ENCODE results near the gene TOMM22. TPM values are rescaled to one million over a fixed set of nuclear protein-coding genes. Genes with fewer than 3 reads are reported as not detected.

The TOMM22 gene
- total RNA-seq, 1 experiment from 2014 or later: 146 TPM

- TF ChIP-seq, protein P1, sequence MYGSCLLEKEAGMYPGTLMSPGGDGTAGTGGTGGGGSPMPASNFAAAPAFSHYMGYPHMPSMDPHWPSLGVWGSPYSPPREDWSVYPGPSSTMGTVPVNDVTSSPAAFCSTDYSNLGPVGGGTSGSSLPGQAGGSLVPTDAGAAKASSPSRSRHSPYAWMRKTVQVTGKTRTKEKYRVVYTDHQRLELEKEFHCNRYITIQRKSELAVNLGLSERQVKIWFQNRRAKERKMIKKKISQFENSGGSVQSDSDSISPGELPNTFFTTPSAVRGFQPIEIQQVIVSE (CRISPR knock-in tag; IDR thresholded peaks at IDR 0.05; ENCODE audit: borderline replicate concordance): no peak
- TF ChIP-seq FOXP1 (CRISPR knock-in tag; IDR thresholded peaks at IDR 0.05; ENCODE audit: borderline replicate concordance) (peak; percentile 92; the same call in 1 of the 2 replicates), MXD4 (CRISPR knock-in tag; IDR thresholded peaks at IDR 0.05; ENCODE audit: borderline replicate concordance) (no peak), HMGA2 (CRISPR knock-in tag; IDR thresholded peaks at IDR 0.05) (no peak), RELA (CRISPR knock-in tag; IDR thresholded peaks at IDR 0.05; ENCODE audit: borderline replicate concordance) (peak; percentile 51; the same call in 1 of the 2 replicates), ZMAT4 (CRISPR knock-in tag; IDR thresholded peaks at IDR 0.05) (no peak), FOXK1 (CRISPR knock-in tag; IDR thresholded peaks at IDR 0.05) (peak; percentile 97), ERG (CRISPR knock-in tag; IDR thresholded peaks at IDR 0.05) (no peak), STAT6 (CRISPR knock-in tag; conservative IDR thresholded peaks at IDR 0.05; ENCODE audit: low read depth) (peak; percentile 81), ZNF138 (CRISPR knock-in tag; conservative IDR thresholded peaks at IDR 0.05) (0 out of 2 replicates have a peak, but pooled peaks have one; percentile 78), ATF1 (CRISPR knock-in tag; IDR thresholded peaks at IDR 0.05) (no peak), SMAD3 (CRISPR knock-in tag; IDR thresholded peaks at IDR 0.05; ENCODE audit: borderline replicate concordance) (peak; percentile 93; the same call in 1 of the 2 replicates), SP1 (CRISPR knock-in tag; conservative IDR thresholded peaks at IDR 0.05) (peak; percentile 90), ZNF281 (CRISPR knock-in tag; IDR thresholded peaks at IDR 0.05) (0 out of 2 replicates have a peak, but pooled peaks have one; percentile 19), AFF4 (CRISPR knock-in tag; IDR thresholded peaks at IDR 0.05; ENCODE audit: borderline replicate concordance) (peak; percentile 94), TEAD4 (CRISPR knock-in tag; IDR thresholded peaks at IDR 0.05) (no peak; the same call in 1 of the 2 replicates), ZNF263 (CRISPR knock-in tag; IDR thresholded peaks at IDR 0.05; ENCODE audit: low read depth) (no peak), ZNF396 (CRISPR knock-in tag; IDR thresholded peaks at IDR 0.05; ENCODE audit: borderline replicate concordance) (no peak), ZBTB21 (CRISPR knock-in tag; IDR thresholded peaks at IDR 0.05; ENCODE audit: borderline replicate concordance) (peak; percentile 91)
- TF ChIP-seq, protein P2, sequence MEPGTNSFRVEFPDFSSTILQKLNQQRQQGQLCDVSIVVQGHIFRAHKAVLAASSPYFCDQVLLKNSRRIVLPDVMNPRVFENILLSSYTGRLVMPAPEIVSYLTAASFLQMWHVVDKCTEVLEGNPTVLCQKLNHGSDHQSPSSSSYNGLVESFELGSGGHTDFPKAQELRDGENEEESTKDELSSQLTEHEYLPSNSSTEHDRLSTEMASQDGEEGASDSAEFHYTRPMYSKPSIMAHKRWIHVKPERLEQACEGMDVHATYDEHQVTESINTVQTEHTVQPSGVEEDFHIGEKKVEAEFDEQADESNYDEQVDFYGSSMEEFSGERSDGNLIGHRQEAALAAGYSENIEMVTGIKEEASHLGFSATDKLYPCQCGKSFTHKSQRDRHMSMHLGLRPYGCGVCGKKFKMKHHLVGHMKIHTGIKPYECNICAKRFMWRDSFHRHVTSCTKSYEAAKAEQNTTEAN (CRISPR knock-in tag; IDR thresholded peaks at IDR 0.05): peak; percentile 87
- TF ChIP-seq, protein P3, sequence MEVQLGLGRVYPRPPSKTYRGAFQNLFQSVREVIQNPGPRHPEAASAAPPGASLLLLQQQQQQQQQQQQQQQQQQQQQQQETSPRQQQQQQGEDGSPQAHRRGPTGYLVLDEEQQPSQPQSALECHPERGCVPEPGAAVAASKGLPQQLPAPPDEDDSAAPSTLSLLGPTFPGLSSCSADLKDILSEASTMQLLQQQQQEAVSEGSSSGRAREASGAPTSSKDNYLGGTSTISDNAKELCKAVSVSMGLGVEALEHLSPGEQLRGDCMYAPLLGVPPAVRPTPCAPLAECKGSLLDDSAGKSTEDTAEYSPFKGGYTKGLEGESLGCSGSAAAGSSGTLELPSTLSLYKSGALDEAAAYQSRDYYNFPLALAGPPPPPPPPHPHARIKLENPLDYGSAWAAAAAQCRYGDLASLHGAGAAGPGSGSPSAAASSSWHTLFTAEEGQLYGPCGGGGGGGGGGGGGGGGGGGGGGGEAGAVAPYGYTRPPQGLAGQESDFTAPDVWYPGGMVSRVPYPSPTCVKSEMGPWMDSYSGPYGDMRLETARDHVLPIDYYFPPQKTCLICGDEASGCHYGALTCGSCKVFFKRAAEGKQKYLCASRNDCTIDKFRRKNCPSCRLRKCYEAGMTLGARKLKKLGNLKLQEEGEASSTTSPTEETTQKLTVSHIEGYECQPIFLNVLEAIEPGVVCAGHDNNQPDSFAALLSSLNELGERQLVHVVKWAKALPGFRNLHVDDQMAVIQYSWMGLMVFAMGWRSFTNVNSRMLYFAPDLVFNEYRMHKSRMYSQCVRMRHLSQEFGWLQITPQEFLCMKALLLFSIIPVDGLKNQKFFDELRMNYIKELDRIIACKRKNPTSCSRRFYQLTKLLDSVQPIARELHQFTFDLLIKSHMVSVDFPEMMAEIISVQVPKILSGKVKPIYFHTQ (CRISPR knock-in tag; IDR thresholded peaks at IDR 0.05): no peak
Observed at GRCh38 chr22:38681582-38682335, at the start of gene TOMM22 (continued).

All from WTC11 (cell line).